GM06990 (cell line): Measurements from ENCODE around the gene SLCO3A1.
A peak's percentile ranks its signal among the peaks of the same experiment; 100 is the strongest.

Experiments used
- DNase-seq: peaks from one replicate; pipeline ENCODE4 v3.0.0-alpha.2; 2011; ENCODE audit not compliant: insufficient read length; ENCODE audit errors: extremely low read depth
- H3K27me3 ChIP-seq: replicated peaks from 2 replicates; pipeline ENCODE4 v1.6.0; 2011; ENCODE audit warnings: low read length; ENCODE audit not compliant: control insufficient read depth, insufficient read depth
- H3K36me3 ChIP-seq: 2 replicates; pipeline ENCODE4 v1.5.1; 2011; ENCODE audit warnings: low read length; ENCODE audit not compliant: control insufficient read depth, insufficient read depth
- H3K4me3 ChIP-seq: replicated peaks from 2 replicates; pipeline ENCODE4 v1.5.1; 2011; ENCODE audit warnings: low read depth, mild to moderate bottlenecking, control low read depth, low read length
- CTCF ChIP-seq: IDR thresholded peaks from 2 replicates; pipeline ENCODE4 v1.5.1; 2011; ENCODE audit warnings: low read length, control low read depth, mild to moderate bottlenecking, inconsistent platforms; ENCODE audit not compliant: insufficient read depth, poor library complexity, severe bottlenecking

The SLCO3A1 gene

GRCh38 chr15:91976966-91977365, 123.5 kb downstream of the SLCO3A1 start:
- no peak for DNase-seq
- Histone ChIP-seq H3K4me3 (no peak overlapping the region), H3K36me3 (no peaks in the 10 kb centered on the region), H3K27me3 (no peaks in the 10 kb centered on the region; the same call in 1 of the 2 replicates)
- no peak for TF ChIP-seq CTCF

DNA sequence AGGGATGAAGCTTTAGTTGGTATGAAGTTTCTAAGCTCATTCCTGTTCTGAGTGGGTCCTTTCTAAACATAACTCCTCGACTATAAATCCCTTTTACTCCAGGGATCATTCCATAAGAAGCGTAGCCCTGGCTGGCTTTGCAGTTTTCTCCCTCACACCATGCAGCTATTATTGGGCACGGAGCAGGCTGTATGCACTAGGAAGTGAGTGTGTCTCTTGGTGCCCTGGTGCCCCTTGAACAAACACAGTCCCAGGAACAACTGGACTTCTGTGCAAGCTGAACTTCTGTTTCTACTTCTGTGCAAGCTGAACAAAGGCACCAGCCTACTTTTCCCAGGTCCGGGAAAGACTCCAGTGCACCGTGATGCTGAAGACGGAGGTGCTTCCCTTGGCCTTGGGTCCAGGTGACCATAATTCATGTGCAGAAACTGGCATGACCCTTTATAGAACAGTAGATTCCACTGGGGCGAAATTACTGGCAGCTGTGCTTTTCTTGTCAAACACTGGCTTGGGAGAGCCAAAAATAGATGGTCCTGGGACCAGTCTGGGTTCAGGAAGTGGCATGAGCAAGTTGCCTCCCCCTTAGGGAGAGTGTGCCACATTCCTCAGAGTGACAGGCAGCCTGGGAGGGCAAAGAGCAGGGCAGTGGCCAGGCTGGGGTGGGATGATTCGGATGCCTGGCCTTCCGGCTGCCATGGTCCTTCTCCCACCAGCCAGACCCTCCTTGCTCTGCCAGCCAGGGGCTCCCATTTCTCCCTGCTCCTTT, 127.2 kb downstream of the SLCO3A1 start:
- no peaks in the 10 kb centered on the region for H3K36me3 ChIP-seq
- DNase-seq: no peak
- no peak overlapping the region for H3K4me3 ChIP-seq
- H3K27me3 ChIP-seq: no peaks in the 10 kb centered on the region; the same call in 1 of the 2 replicates
- TF ChIP-seq CTCF: no peak

GRCh38 chr15:91981821-91982800, 128.6 kb downstream of the SLCO3A1 start:
- no peak for DNase-seq
- H3K27me3 ChIP-seq: no peaks in the 10 kb centered on the region; the same call in 1 of the 2 replicates

GRCh38 chr15:91983729-91984340, 130.3 kb downstream of the SLCO3A1 start:
- DNase-seq: no peak
- H3K27me3 ChIP-seq: no peaks in the 10 kb centered on the region; the same call in 1 of the 2 replicates
- no peaks in the 10 kb centered on the region for H3K36me3 ChIP-seq
- no peak for TF ChIP-seq CTCF
- no peak overlapping the region for H3K4me3 ChIP-seq

More at GRCh38 chr15:91981821-91982800, 128.6 kb downstream of the SLCO3A1 start:
- H3K4me3 ChIP-seq: no peak overlapping the region
- no peaks in the 10 kb centered on the region for H3K36me3 ChIP-seq
- TF ChIP-seq CTCF: peak; percentile 32

DNA sequence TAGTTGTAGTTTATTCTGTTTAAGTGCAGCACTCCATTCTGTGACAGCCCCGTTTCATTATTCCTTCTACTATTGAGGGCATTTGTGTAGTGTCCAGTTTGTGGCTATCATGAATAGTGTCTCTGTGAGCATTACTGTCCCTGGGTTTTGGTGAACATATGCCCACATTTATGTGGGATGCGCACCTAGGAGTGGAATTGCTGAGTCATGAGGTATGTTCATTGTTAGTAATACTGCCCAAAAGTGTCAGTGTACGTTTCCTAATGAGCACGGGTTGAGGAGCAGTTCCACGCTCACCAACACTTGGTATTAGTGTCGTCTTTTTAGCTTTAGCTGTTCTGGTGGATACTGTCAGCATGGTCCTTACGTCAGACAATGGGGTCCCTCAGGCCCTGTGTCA, 131.8 kb downstream of the SLCO3A1 start:
- Histone ChIP-seq H3K4me3 (no peak overlapping the region), H3K27me3 (no peaks in the 10 kb centered on the region; the same call in 1 of the 2 replicates), H3K36me3 (no peaks in the 10 kb centered on the region)
- TF ChIP-seq CTCF: no peak
- no peak for DNase-seq
